Embryonic facial prominence (tissue), 1 donor: ENCODE results near the gene AK3.
"Not testable (repeated sequence)": the region's sequence is repeated elsewhere in the genome, so short reads cannot be mapped to it uniquely, and the experiment has no call there.

Source experiments
- DNase-seq: peaks from one replicate; pipeline ENCODE4 v3.0.0-alpha.2; 2016; ENCODE audit errors: extremely low spot score

Gene AK3

DNA sequence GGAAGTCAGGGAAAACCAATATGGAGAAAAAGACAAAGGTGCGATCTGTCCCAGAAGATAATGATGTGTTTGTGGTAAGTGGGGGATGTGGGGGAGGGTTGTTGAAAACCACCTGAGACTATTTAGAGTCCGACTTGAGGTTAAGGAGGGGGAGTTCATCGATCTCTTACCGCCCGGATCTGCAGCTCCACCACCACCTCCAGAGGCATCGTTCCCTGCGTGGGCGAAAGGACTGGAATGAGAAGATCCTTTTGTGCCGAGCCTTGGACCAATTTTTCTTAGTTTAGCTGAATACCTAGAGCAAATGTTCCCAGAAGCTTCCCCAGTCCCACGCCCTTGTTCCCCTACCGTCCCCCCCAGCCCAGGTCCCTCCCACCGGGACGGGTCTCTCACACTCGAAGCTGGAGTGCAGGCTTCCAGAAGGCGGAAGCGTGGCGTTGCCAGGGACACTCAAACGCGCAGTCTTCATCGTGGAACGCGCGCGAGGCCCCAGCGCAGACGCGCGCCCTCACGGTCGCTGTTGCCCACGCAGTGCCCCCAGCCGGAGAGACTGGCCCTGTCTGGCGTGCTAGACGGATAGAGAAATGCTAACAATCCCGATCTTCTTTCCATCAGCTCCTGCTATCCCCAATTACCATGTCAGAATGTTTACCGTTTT, 74.8 kb downstream of the AK3 start, which contains the start of gene SPATA6L:
SPATA6L (minus strand) TSS at position 439 of the 658 bp plus-strand sequence; CDS start at position 209, 230 bp downstream.
- DNase-seq: no peak

DNA sequence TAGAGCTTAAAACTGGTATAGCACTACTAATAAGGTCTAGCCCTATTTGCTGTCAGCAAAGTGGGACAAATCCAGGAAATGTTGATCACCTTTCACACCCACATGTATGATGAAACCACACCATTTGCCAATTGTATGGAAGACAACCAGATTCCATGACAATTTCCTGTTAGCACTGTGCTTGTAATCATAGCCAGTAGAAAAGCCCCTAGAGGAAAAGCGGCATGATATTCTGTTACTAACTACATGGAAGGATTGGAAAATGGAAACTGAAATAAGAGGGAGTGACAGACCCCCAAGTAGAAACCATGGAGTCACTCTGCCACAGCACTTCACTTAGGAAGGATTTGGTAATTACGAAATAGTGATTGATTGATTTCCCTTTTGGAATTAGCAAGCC, 75.6 kb downstream of the AK3 start:
- no peak for DNase-seq

DNA sequence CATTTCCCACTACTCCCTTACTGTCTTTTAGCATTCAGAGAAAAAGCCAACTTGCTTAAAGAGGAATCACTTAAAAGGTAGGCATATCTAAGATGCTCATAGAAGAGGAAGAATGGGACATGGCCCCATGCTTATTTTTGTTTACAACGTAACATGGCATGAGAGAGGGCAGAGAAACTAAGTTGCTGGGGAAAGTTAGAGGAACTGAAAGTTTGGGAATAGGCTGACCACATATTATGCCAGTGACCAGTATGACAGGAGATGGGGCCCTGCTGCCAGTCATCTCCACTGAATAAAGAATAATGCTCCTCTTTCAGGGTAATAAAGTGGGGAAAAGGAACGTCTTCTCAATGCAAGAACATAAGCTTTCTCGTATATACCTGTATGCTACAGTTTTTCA, 77.0 kb downstream of the AK3 start:
- DNase-seq: no peak

DNA sequence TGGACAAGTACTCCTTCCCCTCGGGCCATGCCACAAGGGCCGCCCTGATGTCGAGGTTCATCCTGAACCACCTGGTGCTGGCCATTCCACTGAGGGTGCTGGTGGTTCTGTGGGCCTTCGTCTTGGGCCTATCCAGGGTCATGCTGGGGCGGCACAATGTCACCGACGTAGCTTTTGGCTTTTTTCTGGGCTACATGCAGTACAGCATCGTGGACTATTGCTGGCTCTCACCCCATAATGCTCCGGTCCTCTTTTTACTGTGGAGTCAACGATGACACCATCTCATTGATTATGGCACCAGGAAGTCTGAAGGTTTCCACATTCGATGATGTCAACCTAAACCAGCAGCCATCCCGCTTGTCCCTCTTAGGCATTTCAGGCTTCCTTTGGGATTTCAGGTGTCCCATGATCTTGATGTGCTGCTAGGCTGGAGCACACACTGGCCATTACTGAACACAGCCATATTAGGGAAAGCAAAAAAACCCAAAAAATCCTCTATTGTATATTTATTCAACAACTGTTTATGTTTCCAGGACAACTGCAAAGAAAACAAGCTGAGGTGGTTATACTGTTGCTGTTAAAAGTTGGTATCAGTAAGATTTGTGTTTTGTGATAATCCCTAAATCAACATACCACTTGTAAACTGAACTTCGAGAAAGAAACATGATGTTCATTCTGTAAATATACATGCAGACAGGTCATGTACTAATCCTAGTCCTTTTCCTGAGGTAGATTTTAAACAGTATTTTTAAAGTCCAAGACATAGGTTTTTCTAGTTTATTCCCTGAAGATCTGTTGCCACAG, 77.8 kb downstream of the AK3 start:
- no peak for DNase-seq

DNA sequence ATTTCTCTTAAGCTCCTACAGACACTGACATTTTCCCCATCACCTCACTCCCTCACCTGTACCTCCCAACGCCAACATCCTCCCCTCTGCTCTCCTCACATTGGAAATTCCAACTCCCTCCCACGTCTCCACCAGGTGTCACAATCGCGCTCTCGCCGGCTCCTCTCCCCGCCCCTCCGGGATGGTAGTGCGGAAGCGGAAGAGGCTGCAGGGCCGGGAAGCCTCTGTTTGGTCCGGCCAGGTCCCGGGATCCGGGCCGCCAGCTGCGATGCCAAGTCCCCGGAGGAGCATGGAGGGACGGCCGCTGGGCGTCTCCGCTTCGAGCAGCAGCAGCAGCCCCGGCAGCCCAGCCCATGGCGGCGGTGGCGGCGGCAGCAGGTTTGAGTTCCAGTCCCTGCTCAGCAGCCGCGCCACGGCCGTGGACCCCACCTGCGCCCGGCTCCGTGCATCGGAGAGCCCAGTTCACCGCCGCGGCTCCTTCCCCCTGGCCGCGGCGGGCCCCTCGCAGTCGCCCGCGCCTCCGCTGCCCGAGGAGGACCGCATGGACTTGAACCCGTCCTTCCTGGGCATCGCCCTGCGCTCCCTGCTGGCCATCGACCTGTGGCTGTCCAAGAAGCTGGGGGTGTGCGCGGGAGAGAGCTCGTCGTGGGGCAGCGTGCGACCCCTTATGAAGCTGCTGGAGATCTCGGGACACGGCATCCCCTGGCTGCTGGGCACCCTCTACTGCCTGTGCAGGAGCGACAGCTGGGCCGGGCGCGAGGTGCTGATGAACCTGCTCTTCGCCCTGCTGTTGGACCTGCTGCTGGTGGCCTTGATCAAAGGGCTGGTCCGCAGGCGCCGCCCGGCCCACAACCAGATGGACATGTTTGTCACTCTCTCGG, 78.7 kb downstream of the AK3 start, which contains the start of gene PLPP6:
PLPP6 (plus strand) TSS at position 187 of the 881 bp plus-strand sequence; CDS start at position 269, 82 bp downstream.
- peak; percentile 60 for DNase-seq

DNA sequence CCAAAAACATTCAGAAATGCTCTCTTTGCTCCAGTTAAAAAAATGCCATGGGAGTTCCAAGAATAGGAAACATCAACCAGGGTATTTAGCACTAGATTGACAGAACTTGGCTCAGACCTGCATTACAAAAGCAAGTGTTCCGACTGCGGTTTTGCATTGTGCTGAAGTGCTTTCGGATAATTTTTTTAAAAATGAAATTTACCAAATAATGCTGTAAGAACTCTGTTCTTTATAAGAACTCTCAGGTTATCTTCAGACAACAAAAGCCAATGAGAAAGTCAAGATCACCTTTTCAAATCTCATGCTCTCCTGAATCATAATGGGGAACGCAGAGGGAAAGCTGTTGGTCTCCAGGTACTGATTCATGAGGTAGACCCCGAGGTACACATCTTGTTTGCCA, 79.4 kb downstream of the AK3 start:
- peak; percentile 57 for DNase-seq

DNA sequence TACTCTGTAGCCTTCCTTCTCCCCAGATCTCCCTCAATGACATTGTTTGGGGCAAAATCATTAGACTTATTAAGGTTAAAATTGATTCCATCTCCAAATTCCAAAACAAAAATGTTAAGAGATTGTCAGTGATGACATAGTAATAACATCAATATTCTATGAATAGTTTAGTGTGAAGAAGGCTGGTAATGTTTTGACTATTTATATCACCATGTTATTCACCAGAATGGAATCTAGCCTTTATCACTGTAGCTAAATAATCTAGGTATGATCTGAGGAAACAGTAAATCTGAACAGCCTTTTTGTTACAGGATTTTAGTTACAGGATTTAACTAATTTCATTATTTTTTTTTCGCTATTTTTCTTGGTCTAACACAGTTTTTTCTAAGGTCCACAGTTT, 79.8 kb downstream of the AK3 start:
- no peak for DNase-seq

DNA sequence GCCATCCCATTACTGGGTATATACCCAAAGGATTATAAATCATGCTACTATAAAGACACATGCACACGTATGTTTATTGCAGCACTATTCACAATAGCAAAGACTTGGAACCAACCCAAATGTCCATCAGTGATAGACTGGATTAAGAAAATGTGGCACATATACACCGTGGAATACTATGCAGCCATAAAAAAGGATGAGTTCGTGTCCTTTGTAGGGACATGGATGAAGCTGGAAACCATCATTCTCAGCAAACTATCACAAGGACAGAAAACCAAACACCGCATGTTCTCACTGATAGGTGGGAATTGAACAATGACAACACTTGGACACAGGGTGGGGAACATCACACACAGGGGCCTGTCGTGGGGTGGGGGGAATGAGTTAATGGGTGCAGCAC, 80.3 kb downstream of the AK3 start:
- not testable (repeated sequence) for DNase-seq
